Measurements from ENCODE around the gene EIF2S1.
"Not testable (repeated sequence)": the region's sequence is repeated elsewhere in the genome, so short reads cannot be mapped to it uniquely, and the experiment has no call there.

The EIF2S1 gene
- total RNA-seq = 64.2 to 157 (median 117) reads per million in 17 experiments

DNA sequence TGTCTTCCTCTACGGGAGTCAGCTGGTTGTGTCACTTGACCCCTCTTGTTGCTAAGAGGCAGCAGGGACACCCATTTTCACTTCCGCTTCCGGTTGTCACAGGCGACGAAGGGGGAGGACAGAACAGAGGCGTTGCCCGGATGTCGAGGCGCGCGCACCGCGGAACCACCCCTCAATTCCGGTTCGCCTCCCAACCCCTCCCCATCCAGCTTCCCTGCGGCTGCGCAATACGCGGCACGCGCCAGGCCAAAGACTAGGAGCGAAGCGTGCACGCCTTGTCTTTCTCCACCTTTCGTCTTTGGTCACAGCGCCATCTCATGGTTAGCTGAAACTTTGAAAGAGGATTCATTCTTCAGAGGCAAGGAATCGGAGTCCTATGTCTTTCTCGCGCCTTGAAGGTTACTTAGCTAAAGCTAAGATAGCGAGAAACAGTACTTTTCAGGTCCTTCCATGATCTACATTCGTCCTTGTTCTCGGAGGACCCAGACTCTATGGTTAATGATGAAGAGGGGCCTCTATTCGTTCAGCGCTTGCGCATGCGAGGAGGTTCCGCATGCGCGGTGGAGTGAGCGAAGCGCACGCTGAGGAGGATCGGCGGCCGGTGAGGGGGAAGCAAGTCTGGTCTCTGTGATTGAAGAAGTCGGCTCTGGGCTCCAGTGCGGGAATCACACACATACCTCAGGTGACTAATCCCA lies at the start of gene EIF2S1, which contains the start of gene ATP6V1D:
TSS of gene EIF2S1 (plus strand) at position 554 of the 695 bp plus-strand sequence. CDS start 4,440 bp downstream, outside the sequence.
TSS of gene ATP6V1D (minus strand) at position 30 of the 695 bp plus-strand sequence. CDS start 106 bp downstream, outside the sequence.
- peak; percentile 100 for DNase-seq

- no peak for DNase-seq
These were observed 48.3 kb upstream of the EIF2S1 start for GRCh38 chr14:67311868-67312267.

DNA sequence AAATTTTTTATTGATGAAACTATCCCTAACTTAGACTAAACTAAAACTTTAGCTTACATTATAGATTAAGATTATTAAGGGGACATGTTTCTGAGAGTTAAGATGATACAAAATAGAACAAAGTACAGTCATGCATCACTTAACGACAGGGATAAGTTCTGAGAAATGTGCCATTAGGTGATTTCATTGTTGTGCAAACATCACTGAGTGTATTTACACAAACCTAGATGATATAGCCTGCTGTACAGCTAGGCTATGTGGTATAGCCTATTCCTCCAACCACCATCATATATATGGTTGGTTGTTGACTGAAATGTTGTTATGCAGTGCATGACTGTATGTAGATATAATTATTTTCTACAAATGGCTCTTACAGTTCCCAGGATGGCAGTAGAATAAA lies 47.0 kb upstream of the EIF2S1 start:
- DNase-seq = no peak

GRCh38 chr14:67317822-67318221 lies 42.3 kb upstream of the EIF2S1 start:
- no peak for DNase-seq

DNA sequence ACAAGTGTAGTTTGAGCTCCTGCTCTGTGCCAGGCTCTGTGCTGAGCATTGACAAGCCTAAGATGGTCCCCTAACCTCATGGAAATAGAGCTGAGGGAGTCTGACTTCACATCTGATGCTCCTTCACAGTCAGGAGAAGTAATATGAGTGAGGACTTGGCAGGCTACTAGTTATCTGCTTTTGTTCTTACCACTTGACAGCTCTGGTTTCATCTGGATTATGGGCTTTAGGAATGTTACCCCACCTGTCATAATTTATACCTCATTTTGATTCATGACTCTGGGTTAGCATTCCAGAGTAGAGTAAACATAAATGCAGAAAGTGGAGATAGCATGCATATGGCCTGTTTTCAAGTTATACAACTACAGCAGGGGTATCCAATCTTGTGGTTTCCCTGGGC lies 41.0 kb upstream of the EIF2S1 start:
- no peak for DNase-seq

- DNase-seq = not testable (repeated sequence)
These were observed 30.5 kb upstream of the EIF2S1 start for GRCh38 chr14:67329666-67330065.

DNA sequence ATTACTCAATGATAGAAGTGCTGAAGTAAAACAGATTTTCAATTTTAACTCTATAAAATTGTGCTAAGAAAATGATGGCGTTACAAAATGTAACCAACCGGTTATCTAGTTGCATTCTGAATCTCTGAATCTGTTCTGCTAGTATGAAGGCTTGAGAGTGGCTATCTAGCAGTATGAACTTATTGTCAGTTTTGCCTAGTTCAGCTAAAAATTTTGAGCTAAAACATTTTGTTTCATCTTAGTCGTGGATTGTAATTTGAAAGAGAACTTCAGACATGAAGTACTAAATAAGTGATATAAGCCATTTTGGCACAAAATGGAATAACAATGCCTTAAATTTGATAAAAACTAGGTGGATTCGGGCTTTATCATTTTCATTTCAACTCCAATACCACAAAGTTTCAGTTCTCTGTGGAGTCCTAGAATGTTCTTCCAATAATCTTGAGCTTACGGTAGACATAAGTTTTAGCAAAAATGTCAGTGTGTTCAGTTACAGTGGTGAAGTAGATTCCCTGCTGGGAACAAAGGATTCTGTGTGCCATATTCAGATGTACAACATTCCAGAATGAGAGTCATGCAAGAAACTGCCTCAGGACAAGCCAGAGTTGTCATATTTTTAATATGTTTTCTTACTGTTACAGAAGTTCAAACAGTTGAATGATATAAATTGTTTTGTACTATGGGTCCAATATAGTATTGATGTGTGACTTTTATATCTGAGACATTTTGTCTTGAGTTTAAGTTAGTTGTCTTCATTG lies 28.6 kb upstream of the EIF2S1 start:
- DNase-seq = no peak

- DNase-seq = no peak
These were observed 27.7 kb upstream of the EIF2S1 start for GRCh38 chr14:67332468-67332867.

GRCh38 chr14:67335781-67336180 lies 24.3 kb upstream of the EIF2S1 start:
- DNase-seq = peak in 1 of 4 experiments; percentile 25

- not testable (repeated sequence) for DNase-seq
These were observed 18.9 kb upstream of the EIF2S1 start for GRCh38 chr14:67341231-67341630.

- DNase-seq = no peak
These were observed 16.4 kb upstream of the EIF2S1 start for GRCh38 chr14:67343601-67344230.

DNA sequence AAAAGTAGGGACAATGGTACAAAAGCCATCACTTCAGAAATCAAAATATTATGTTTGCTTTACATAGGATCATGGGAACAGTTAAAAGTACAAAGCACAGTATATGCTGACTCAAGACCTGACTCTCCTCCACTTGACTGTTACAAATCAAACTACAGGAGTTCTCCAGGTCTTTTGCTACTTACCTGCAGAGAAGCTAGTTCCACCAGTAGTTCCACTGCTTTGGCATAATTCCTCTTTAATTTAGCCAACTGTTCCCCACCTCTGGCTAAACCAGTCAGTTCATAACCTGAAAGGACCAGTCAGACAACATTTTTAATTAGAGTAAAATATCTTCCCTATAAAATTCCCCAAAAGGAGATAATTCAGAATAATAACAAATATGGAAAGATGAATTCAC lies 14.5 kb upstream of the EIF2S1 start:
- no peak for DNase-seq

GRCh38 chr14:67352055-67352454 lies 8.1 kb upstream of the EIF2S1 start:
- DNase-seq = no peak

DNA sequence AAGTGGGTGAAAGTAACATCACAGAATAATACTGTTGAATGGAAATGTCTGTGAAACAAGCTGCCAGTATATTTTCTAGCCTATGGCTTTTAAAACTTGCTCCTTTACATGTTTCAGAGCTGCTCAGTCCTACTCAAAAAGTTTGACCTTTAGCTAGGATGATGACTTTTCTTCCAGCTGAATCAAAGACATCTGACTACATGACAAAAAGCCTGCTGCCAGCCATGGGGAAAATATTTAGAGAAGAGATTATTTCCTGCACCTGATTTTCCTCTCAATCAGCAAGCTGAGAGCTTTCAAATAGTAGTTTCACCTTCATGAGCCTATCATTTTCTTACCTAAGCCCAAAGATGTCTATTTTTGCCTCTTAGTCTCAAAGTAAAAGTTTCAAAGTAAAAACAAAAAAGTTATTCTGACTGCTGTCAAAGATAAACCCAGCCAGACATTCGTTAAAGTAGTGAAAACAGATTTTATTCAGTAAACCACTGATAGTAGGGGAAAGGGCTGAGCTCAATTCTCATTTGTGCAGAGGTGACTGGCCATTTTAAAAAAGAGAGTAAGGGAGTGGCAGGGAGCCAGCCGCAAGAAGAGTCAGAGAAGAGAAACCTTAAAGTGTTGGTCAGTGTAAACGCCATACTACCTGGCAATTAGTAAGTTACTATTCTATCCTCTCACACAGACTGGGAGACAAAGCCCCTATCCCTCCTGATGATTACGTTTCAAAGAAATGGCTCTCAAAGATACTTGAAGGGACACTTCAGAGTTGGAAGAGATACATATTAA lies 2.8 kb upstream of the EIF2S1 start:
- peak; percentile 26 to 60 (median 44) for DNase-seq

DNA sequence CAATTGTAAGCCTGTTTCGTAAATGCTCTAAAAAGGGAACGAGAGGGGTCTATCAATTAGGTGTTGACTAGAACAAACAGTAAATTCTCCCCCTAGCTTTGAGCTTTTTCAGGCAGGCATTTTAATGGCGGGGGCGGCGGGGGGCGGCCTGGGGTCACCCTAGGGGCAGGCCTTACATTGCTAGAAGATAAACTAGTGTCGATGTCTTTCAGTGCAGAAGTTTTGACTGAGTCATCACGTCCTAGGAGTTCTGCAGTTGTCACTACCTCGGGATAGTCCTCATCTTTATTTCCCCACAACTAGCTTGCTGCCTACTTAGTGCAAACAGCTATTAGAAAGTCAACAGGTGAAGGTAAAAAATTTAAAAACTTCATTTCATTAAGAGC lies 2.2 kb upstream of the EIF2S1 start:
- DNase-seq = peak; percentile 20 to 54 (median 38)

GRCh38 chr14:67358924-67359774 lies 979 bp upstream of the EIF2S1 start:
- peak; percentile 18 to 36 (median 30) for DNase-seq

GRCh38 chr14:67360470-67361206 lies 510 bp downstream of the EIF2S1 start:
- DNase-seq = no peak

DNA sequence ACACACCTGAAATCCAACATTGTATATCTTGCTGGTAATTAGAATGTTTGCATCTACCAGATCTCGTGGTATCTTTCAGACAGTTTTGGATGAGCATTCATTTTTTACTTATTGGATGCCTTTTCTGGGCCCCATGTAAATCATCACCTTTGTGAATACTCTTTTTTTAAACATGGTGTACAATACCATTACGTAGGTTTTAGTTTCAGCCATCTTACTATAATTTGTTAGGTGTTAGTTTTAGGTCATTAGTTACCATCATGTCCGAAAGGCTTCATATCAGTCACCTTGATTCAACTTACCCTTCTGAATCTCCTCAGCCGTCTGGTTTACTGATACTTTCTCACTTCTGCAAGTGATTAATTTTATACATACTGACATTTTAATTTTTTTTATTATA lies 5.3 kb downstream of the EIF2S1 start:
- DNase-seq = no peak

GRCh38 chr14:67370830-67371229 lies 10.7 kb downstream of the EIF2S1 start:
- no peak for DNase-seq

- DNase-seq = peak; percentile 27 to 67 (median 48)
These were observed 11.4 kb downstream of the EIF2S1 start for GRCh38 chr14:67371247-67372148.

All from suppressor macrophage (primary cell).